Transverse colon (tissue), 4 donors: Measurements from ENCODE around the gene SDF2. TPM values are rescaled to one million over a fixed set of nuclear protein-coding genes. Genes with fewer than 3 reads are reported as not detected.
A peak's percentile ranks its signal among the peaks of the same experiment; 100 is the strongest.

Experiments
- DNase-seq: peaks from one replicate; pipeline ENCODE4 v3.0.0-alpha.2; 2019
- H3K27ac ChIP-seq, 4 donors: fragments of 200-600 bp; sonication (generic); 2 replicates each; pipeline ENCODE4 v1.5.1; 2016 to 2018; ENCODE audit warnings: inconsistent platforms in 4 of 4
- H3K27me3 ChIP-seq: fragments of 200-600 bp; sonication (generic); 2 replicates; pipeline ENCODE4 v1.5.1; 2017; ENCODE audit warnings: inconsistent platforms
- H3K36me3 ChIP-seq, 4 donors: fragments of 200-600 bp; sonication (generic); 2 replicates each; pipeline ENCODE4 v1.5.1; 2017 to 2019; ENCODE audit warnings: inconsistent platforms in 4 of 4
- H3K4me1 ChIP-seq, 4 donors: fragments of 200-600 bp; sonication (generic); 2 replicates each; pipeline ENCODE4 v1.5.1; 2017 to 2020; ENCODE audit warnings: inconsistent platforms in 4 of 4
- H3K4me3 ChIP-seq, 4 donors: fragments of 200-600 bp; sonication (generic); 1 replicate in 1 of 4; 2 replicates in 3 of 4; pipeline versions ENCODE4 v1.5.1 to v1.6.1; 2017 to 2019; ENCODE audit warnings: inconsistent platforms in 4 of 4
- H3K9me3 ChIP-seq, 2 donors: fragments of 200-600 bp; sonication (generic); 2 replicates each; pipeline ENCODE4 v1.5.1; 2017 to 2019; ENCODE audit warnings: inconsistent platforms in 2 of 2
- CTCF ChIP-seq, 5 experiments: fragments of 200-600 bp in 3 of 5; fragments of 450-650 bp in 2 of 5; sonication (generic) in 3 of 5; IDR thresholded peaks; 1 replicate in 2 of 5; 2 replicates in 3 of 5; pipeline ENCODE4 v1.5.1; 2016 to 2017; ENCODE audit warnings: antibody characterized with exemption in 5 of 5, inconsistent platforms in 3 of 5, mild to moderate bottlenecking in 2 of 5, moderate library complexity in 1 of 5
- EP300 ChIP-seq: sonication (generic); formaldehyde crosslinking; IDR thresholded peaks from one replicate; pipeline ENCODE4 v1.6.1; 2017; ENCODE audit warnings: antibody characterized with exemption, low read depth
- POLR2A ChIP-seq: fragments of 450-650 bp; IDR thresholded peaks from one replicate; pipeline ENCODE4 v1.6.1; 2016; ENCODE audit warnings: antibody characterized with exemption, mild to moderate bottlenecking, moderate library complexity
- POLR2AphosphoS5 ChIP-seq, 3 donors: sonication (generic); formaldehyde crosslinking; IDR thresholded peaks; one replicate each; pipeline ENCODE4 v1.6.1; 2016; ENCODE audit warnings: antibody characterized with exemption in 3 of 3
- WGBS, 2 donors: methylation state at CpG; one replicate each; pipeline ENCODE4 v1.1.5; 2018; ENCODE audit warnings: low coverage in 1 of 2; 5-methylcytosine and 5-hydroxymethylcytosine counted together
- in situ Hi-C, 4 donors: fragments of 200-750 bp; cut with MboI; loops; one replicate each; pipeline versions ENCODE4 v1.15.0 to v1.15.1; 2017; ENCODE audit warnings: low sequenced_read_pairs in 3 of 4, low pct_ligation_motif_present in 1 of 4, low pct_unique_long_range_greater_than_20kb in 1 of 4
- intact Hi-C: fragments of 100-400 bp; cut with DNase I; formaldehyde crosslinking; loops from one replicate; pipeline ENCODE4 v1.15.1; 2023; ENCODE audit warnings: low total_unique reads
- total RNA-seq, 4 donors: library from RNA; depleted of rRNA; stranded (reverse); fragments of >200 nt; gene quantifications; one replicate each; pipeline ENCODE4 v1.1.0, GENCODE V29; 2016

Gene SDF2
- total RNA-seq, 4 donors from 2014 or later = 32.2 to 69.9 (median 49.1) TPM

- in situ Hi-C loops (no loop called here), intact Hi-C loops (no loop called here)
- Histone ChIP-seq H3K4me1 (no peaks in the 10 kb centered on the region), H3K27ac (no peak overlapping the region), H3K9me3 (no peaks in the 10 kb centered on the region), H3K36me3 (peaks cover 0 to 88% (median 44%) of the 10 kb centered on the region in 4 donors), H3K27me3 (no peaks in the 10 kb centered on the region), H3K4me3 (no peak overlapping the region)
- no peak for DNase-seq
- no peak for TF ChIP-seq EP300
- no peak for TF ChIP-seq CTCF (IDR thresholded peaks at IDR 0.05)
- no peak for TF ChIP-seq POLR2AphosphoS5 (IDR thresholded peaks at IDR 0.05)
- TF ChIP-seq POLR2A = no peak
- WGBS, 2 donors = 91 to 92% methylated on average over 4 of the region's 4 CpGs
These were observed 26.8 kb upstream of the SDF2 start for GRCh38 chr17:28688481-28688880.

GRCh38 chr17:28686296-28686695 is 24.6 kb upstream of the SDF2 start:
- in situ Hi-C loops (no loop called here), intact Hi-C loops (no loop called here)
- Histone ChIP-seq H3K27me3 (no peaks in the 10 kb centered on the region), H3K4me1 (no peaks in the 10 kb centered on the region), H3K27ac (no peak overlapping the region), H3K9me3 (no peaks in the 10 kb centered on the region), H3K36me3 (peaks cover 0 to 99% (median 50%) of the 10 kb centered on the region in 4 donors), H3K4me3 (no peak overlapping the region)
- WGBS, 2 donors = 94 to 97% methylated on average over 4 of the region's 4 CpGs
- DNase-seq = no peak
- TF ChIP-seq POLR2AphosphoS5 (IDR thresholded peaks at IDR 0.05) (no peak), EP300 (no peak), POLR2A (no peak), CTCF (IDR thresholded peaks at IDR 0.05) (no peak)

GRCh38 chr17:28685366-28685765 is 23.7 kb upstream of the SDF2 start:
- intact Hi-C loops = no loop called here
- Histone ChIP-seq H3K9me3 (no peaks in the 10 kb centered on the region), H3K4me3 (no peak overlapping the region), H3K27me3 (no peaks in the 10 kb centered on the region), H3K4me1 (no peaks in the 10 kb centered on the region), H3K27ac (no peak overlapping the region), H3K36me3 (peaks cover 0 to 98% (median 49%) of the 10 kb centered on the region in 4 donors)
- DNase-seq = no peak
- WGBS, 2 donors = 86 to 100% methylated on average over 1 to 5 of the region's 5 CpGs
- TF ChIP-seq EP300 = no peak
- TF ChIP-seq POLR2A = no peak
- TF ChIP-seq POLR2AphosphoS5 (IDR thresholded peaks at IDR 0.05) = no peak
- no peak for TF ChIP-seq CTCF (IDR thresholded peaks at IDR 0.05)
- in situ Hi-C loops = no loop called here

- no peaks in the 10 kb centered on the region for H3K27me3 ChIP-seq
- H3K4me3 ChIP-seq = no peak overlapping the region
- H3K27ac ChIP-seq = no peak overlapping the region
- 63% methylated on average over 3 of the region's 3 CpGs; no CpG with 5 or more reads in 1 of the 2 donors for WGBS, 2 donors
- peak in 2 of 3 donors; percentile 61 to 68 for TF ChIP-seq POLR2AphosphoS5 (IDR thresholded peaks at IDR 0.05)
- TF ChIP-seq EP300 = no peak
- TF ChIP-seq POLR2A = no peak
- peak in 2 of 5 experiments; percentile 27 to 32 for TF ChIP-seq CTCF (IDR thresholded peaks at IDR 0.05)
- H3K4me1 ChIP-seq = no peaks in the 10 kb centered on the region
- in situ Hi-C loops = no loop called here
- peak; percentile 35 for DNase-seq
- H3K9me3 ChIP-seq = no peaks in the 10 kb centered on the region
- H3K36me3 ChIP-seq = peaks cover 0 to 98% (median 49%) of the 10 kb centered on the region in 4 donors
- intact Hi-C loops = no loop called here
These were observed 23.3 kb upstream of the SDF2 start for GRCh38 chr17:28684963-28685362.
